ENCODE measurements around the gene ASAP2. TPM values are rescaled to one million over a fixed set of nuclear protein-coding genes. Genes with fewer than 3 reads are reported as not detected.

The ASAP2 gene
- total RNA-seq, 1 experiment from 2014 or later, result 12.6 TPM

DNA sequence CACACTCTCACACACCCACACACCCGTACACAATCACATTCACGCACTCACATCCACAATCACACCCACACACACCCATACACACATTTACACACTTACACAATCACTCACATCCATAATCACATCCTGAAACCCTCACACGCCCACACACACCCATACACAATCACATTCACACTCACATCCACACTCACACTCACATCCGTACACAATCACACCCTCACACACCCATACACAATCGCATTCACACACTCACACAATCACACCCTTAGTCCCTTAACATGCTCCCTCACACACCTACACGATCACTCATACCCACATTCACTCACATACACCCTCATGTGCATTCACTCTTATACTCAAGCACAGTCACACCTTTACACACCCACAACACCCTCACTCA lies 110.9 kb downstream of the ASAP2 start:
- peaks cover 0 to 6% of the 10 kb centered on the region in 2 experiments for H3K4me1 Mint-ChIP-seq
- Histone ChIP-seq H3K4ac (ENCODE audit: low read depth, low read length) (no peak overlapping the region), H3K4me1 (ENCODE audit: insufficient read depth, low read length) (no peaks in the 10 kb centered on the region), H4K20me1 (ENCODE audit: control insufficient read depth, insufficient read depth, insufficient read length) (no peaks in the 10 kb centered on the region), H3K56ac (ENCODE audit: insufficient read length, low read depth, low read length) (no peak overlapping the region), H2BK120ac (ENCODE audit: low read depth, low read length, poor library complexity, severe bottlenecking) (no peak overlapping the region), H3K79me1 (ENCODE audit: insufficient read depth, low read depth, low read length, poor library complexity, severe bottlenecking) (no peaks in the 10 kb centered on the region), H2BK15ac (ENCODE audit: low read depth, low read length) (no peak overlapping the region), H3K79me2 (ENCODE audit: insufficient read depth, low read length) (no peaks in the 10 kb centered on the region), H3K9ac (ENCODE audit: extremely low read depth, insufficient read length, low read length) (no peak overlapping the region), H4K91ac (ENCODE audit: insufficient read length, low read depth, low read length) (no peak overlapping the region), H4K5ac (ENCODE audit: insufficient read length, low read depth, low read length) (no peak overlapping the region), H3K9me3 (ENCODE audit: control insufficient read depth, low read depth, low read length) (no peaks in the 10 kb centered on the region), H3K18ac (ENCODE audit: insufficient read length, low read depth, low read length) (no peak overlapping the region), H4K8ac (replicated peaks; ENCODE audit: insufficient read length, low read depth, low read length) (no peak overlapping the region), H3K4me2 (ENCODE audit: insufficient read depth, insufficient read length, low read length) (no peak overlapping the region), H3T11ph (ENCODE audit: low read length) (no peak overlapping the region), H2BK12ac (ENCODE audit: insufficient read length, low read depth, low read length) (no peak overlapping the region), H2BK5ac (ENCODE audit: insufficient read length, low read length) (no peak overlapping the region), H3K27ac (ENCODE audit: insufficient read length, low read depth, low read length) (no peak overlapping the region), H2AK5ac (ENCODE audit: insufficient read length, low read length) (no peak overlapping the region), H3K23me2 (ENCODE audit: insufficient read length, low read depth, low read length, poor library complexity, severe bottlenecking) (no peaks in the 10 kb centered on the region), H3K27me3 (ENCODE audit: insufficient read depth, low read length) (no peaks in the 10 kb centered on the region), H3K14ac (ENCODE audit: insufficient read depth, low read length) (no peak overlapping the region), H2AFZ (ENCODE audit: low read length) (no peak overlapping the region), H3K23ac (ENCODE audit: insufficient read length, low read depth, low read length) (no peak overlapping the region), H2BK20ac (ENCODE audit: low read depth, low read length, poor library complexity, severe bottlenecking) (no peak overlapping the region)
- DNase-seq, result no peak
- 100% methylated on average over 6 of the region's 6 CpGs for WGBS (ENCODE audit: extremely low coverage, insufficient read length, low lambda C conversion rate)
- H3K27ac Mint-ChIP-seq, result no peak overlapping the region
- 0 out of 7 replicates have a peak, but pooled peaks cover 0 to 3% (median 0%) of the 10 kb centered on the region in 3 experiments for H3K36me3 Mint-ChIP-seq (ENCODE audit: insufficient read depth in 1 of 3, low read depth in 3 of 3)
- TF ChIP-seq, protein P1, sequence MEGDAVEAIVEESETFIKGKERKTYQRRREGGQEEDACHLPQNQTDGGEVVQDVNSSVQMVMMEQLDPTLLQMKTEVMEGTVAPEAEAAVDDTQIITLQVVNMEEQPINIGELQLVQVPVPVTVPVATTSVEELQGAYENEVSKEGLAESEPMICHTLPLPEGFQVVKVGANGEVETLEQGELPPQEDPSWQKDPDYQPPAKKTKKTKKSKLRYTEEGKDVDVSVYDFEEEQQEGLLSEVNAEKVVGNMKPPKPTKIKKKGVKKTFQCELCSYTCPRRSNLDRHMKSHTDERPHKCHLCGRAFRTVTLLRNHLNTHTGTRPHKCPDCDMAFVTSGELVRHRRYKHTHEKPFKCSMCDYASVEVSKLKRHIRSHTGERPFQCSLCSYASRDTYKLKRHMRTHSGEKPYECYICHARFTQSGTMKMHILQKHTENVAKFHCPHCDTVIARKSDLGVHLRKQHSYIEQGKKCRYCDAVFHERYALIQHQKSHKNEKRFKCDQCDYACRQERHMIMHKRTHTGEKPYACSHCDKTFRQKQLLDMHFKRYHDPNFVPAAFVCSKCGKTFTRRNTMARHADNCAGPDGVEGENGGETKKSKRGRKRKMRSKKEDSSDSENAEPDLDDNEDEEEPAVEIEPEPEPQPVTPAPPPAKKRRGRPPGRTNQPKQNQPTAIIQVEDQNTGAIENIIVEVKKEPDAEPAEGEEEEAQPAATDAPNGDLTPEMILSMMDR (conservative IDR thresholded peaks at IDR 0.05), result no peak
- no peaks in the 10 kb centered on the region for H3K27me3 Mint-ChIP-seq (ENCODE audit: low read depth)
- H3K9me3 Mint-ChIP-seq, result no peaks in the 10 kb centered on the region
- H3K4me3 Mint-ChIP-seq, result no peak overlapping the region

Measured in H9 (cell line).